NCI-H1092 (cell line): ENCODE results near the gene LMAN1.

Experiments
- DNase-seq: peaks from one replicate; lab custom pipeline; 2025; lab: John Stamatoyannopoulos, UW

The LMAN1 gene

GRCh38 chr18:59303656-59304195, 55.3 kb downstream of the LMAN1 start:
- DNase-seq: no peak

DNA sequence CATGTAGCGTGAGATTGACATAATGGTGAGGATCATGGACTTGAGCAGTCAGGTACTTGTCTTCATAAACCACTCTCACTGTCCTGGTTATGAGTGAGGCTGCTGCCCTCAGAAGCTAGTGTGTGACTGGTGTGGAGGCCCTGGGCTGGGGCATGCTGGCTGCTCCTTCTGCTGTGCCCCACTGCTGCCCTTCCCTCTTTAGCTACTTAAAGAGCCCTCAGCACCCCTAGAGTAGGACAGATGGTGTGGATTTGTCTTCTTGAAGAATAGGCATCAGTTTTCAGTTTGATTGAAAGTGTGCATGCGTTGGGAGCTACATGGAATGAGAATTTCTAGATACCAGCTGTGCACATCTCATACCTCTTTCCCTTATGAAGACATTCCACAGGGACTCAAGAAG, 56.1 kb downstream of the LMAN1 start:
- DNase-seq: no peak

DNA sequence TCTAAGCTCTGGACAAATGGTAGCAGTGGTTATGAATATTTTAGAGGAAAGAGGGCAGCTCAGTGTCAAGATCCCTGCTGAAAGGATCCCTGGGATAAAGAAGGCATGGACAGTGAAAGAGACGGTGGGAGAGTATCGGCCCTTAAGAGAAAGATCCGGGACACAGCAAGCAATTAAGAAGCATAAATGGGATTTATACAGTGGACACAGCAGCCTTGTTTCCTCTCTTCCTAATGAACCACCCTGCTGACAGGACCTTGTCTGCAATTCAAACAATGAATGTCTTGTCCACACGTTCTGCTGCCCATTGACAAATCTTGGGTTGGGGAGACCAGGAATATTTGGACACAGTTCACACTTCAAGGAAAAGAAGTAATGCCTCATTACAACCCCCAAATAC, 57.1 kb downstream of the LMAN1 start:
- no peak for DNase-seq

DNA sequence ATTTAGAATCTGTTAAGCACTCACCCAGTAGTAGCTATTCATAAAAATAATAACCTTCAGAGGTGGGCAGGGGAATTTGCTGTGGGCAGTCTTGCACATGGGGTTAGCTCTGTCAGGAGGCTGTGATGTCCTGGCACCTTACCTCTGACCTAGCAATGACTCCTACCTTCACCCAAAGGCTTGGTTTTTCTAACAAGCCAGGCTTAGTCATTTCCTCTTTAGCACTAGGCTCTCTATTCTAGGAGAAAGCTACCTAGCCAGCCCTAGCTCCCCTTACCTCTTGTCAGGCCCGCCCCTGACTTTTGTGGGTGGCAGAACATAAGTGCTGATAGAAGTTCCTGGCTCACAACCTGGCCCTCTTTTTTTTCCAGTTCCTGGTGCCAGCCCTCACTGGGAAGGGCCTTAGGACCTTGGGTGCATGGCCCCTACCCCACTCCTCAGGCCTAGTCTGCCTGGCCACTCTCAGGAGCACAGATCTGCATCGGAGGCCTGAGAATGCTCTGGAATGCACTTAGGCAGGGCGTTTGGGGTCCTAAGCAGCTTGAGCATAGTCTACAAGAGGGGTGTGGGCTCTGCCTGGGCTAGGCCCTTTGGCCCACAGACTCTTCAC, 58.3 kb downstream of the LMAN1 start:
- no peak for DNase-seq

GRCh38 chr18:59298871-59299270, 60.2 kb downstream of the LMAN1 start:
- no peak for DNase-seq

DNA sequence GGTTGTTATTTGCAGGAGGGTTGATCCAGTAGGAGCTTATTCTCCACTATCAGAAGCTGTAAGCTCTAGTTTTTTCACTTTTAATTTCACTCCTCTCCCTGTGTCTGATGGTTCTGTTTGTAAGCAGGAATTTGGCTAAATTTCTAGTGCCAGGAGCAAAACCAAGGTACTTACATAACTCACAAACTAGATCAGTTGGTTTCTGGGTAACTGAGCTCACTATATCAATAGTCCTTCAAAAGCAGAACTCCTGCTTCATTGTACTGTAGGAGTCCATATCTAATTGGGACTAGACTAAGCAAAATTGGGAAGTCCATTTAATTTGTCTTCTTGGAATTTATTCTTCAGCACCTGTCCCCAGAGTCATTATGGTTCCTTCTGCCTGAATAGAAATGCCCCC, 65.7 kb downstream of the LMAN1 start:
- DNase-seq: no peak

GRCh38 chr18:59286341-59286740, 72.7 kb downstream of the LMAN1 start:
- DNase-seq: no peak

DNA sequence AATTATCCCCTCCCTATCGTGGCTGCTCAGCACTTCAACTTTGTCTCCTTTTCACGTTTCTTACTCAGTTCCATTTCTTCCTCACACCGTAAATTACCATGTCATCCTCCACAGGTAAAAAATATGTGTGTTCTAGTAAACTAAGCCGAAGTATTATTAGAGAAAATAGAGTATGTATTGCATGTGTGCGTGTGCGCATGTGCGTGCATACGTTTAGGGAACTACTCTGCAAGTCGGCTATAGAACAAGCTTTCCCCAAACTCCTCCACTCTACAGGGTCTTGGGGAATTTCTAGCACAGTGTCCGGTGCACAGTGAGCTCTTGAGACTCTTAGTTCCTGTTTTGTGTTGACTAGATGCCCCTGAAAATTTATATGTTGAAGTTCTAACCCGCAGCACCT, 76.7 kb downstream of the LMAN1 start:
- no peak for DNase-seq

DNA sequence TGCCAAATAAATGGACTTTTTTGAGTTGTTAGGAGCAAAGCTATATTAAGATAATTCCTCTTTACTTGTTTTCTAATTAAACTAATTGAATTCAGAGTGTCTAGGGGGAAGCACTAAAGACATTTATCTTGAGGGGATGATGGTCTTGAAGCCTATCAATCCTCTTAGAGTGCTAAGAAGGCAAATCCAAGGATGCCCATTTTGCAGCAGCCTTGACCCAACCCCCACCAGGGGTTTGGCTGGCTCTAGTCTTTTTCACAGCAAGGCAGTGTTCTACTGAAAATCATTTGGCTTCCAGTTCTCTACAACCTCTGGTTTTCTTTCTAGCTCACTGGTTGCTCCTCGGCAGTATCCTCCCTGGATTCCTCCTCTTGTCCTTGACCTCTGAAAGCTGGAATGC, 79.3 kb downstream of the LMAN1 start:
- DNase-seq: no peak

- DNase-seq: no peak
These were observed 79.9 kb downstream of the LMAN1 start for GRCh38 chr18:59279193-59279592.

- no peak for DNase-seq
These were observed 80.3 kb downstream of the LMAN1 start for GRCh38 chr18:59278793-59279192.
